MM.1S (cell line): Measurements from ENCODE around the gene RPS6KC1.
"Not testable (repeated sequence)": the region's sequence is repeated elsewhere in the genome, so short reads cannot be mapped to it uniquely, and the experiment has no call there.

ENCODE experiments used
- EZH2phosphoT487 ChIP-seq: fragments of 300-600 bp; sonication (generic); IDR thresholded peaks from 2 replicates; pipeline ENCODE4 v1.6.1; 2018; ENCODE audit warnings: antibody characterized with exemption, low read length
- TF ChIP-seq, protein P1 (sequence below): fragments of 300-600 bp; sonication (generic); IDR thresholded peaks from 2 replicates; pipeline ENCODE4 v1.5.1; 2016; ENCODE audit warnings: antibody characterized with exemption, low read length, mixed read lengths

- TF ChIP-seq, protein P1, sequence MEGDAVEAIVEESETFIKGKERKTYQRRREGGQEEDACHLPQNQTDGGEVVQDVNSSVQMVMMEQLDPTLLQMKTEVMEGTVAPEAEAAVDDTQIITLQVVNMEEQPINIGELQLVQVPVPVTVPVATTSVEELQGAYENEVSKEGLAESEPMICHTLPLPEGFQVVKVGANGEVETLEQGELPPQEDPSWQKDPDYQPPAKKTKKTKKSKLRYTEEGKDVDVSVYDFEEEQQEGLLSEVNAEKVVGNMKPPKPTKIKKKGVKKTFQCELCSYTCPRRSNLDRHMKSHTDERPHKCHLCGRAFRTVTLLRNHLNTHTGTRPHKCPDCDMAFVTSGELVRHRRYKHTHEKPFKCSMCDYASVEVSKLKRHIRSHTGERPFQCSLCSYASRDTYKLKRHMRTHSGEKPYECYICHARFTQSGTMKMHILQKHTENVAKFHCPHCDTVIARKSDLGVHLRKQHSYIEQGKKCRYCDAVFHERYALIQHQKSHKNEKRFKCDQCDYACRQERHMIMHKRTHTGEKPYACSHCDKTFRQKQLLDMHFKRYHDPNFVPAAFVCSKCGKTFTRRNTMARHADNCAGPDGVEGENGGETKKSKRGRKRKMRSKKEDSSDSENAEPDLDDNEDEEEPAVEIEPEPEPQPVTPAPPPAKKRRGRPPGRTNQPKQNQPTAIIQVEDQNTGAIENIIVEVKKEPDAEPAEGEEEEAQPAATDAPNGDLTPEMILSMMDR: not testable (repeated sequence)
- not testable (repeated sequence) for TF ChIP-seq EZH2phosphoT487
Measured at GRCh38 chr1:213100565-213100964, 49.5 kb downstream of the RPS6KC1 start.
